NCI-H446 treated with DMSO at 0.1 percent for 48 hours (cell line): ENCODE measurements around the gene USP47.

Source experiments
- DNase-seq: peaks from one replicate; lab custom pipeline; 2025; lab: John Stamatoyannopoulos, UW

USP47 gene, protein sequence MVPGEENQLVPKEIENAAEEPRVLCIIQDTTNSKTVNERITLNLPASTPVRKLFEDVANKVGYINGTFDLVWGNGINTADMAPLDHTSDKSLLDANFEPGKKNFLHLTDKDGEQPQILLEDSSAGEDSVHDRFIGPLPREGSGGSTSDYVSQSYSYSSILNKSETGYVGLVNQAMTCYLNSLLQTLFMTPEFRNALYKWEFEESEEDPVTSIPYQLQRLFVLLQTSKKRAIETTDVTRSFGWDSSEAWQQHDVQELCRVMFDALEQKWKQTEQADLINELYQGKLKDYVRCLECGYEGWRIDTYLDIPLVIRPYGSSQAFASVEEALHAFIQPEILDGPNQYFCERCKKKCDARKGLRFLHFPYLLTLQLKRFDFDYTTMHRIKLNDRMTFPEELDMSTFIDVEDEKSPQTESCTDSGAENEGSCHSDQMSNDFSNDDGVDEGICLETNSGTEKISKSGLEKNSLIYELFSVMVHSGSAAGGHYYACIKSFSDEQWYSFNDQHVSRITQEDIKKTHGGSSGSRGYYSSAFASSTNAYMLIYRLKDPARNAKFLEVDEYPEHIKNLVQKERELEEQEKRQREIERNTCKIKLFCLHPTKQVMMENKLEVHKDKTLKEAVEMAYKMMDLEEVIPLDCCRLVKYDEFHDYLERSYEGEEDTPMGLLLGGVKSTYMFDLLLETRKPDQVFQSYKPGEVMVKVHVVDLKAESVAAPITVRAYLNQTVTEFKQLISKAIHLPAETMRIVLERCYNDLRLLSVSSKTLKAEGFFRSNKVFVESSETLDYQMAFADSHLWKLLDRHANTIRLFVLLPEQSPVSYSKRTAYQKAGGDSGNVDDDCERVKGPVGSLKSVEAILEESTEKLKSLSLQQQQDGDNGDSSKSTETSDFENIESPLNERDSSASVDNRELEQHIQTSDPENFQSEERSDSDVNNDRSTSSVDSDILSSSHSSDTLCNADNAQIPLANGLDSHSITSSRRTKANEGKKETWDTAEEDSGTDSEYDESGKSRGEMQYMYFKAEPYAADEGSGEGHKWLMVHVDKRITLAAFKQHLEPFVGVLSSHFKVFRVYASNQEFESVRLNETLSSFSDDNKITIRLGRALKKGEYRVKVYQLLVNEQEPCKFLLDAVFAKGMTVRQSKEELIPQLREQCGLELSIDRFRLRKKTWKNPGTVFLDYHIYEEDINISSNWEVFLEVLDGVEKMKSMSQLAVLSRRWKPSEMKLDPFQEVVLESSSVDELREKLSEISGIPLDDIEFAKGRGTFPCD (N-terminal part only)

DNA sequence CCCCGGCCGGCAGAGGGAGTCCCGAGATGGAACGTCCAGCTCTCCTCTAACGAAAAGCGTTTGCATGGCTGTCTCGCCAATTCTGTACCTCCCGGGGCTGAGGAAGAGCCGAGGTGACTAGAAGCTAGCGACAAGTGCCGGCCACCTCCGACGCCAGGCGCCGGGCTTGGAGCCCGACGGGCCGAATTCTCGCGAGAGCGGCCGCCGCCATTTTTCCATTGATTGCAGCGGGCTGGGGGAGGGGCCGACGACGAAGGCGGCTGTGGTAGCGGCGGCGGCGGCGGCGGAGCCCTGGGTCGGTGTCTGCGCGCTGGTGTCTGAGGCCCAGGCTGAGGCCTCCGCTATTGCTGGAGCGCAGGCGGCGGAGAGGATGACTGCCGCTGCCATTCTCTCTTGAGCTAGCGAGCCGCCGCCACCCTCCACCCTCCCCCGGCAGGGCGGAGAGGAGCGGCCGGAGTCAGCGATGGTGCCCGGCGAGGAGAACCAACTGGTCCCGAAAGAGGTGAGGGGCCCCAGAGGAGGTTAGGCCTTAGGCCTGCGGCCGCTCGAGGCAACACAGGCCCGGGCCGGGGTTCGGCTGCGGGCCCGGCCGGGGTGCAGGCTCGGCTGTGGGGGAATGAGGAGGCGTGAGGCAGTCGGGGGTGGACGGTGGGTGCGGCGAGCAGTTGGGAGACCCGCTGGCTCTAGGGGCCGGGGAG lies at the start of gene USP47:
TSS of gene USP47 (plus strand) at position 250 of the 698 bp plus-strand sequence. CDS start at position 464, 214 bp downstream.
- peak; percentile 75 for DNase-seq

DNA sequence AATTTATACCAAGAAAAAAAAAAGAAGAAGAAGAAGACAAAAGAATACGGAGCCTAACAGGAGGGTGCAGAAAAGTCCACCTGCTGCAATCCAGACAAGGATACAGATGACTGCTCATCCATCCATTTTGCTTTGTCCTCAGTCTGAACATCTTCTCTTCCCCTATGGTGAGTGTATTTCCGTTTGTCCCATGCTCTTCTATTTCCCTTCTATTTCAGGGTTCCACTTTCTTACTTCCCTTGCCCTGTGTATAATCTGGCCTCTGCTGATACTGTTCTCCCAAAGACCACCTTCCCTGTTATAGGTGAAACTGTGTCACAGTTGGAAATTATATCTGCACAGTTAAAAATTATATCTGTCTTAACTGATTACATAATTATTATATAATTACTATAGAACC lies 48.7 kb upstream of the USP47 start:
- no peak for DNase-seq

GRCh38 chr11:11798586-11799438 lies 43.0 kb upstream of the USP47 start:
- no peak for DNase-seq

- no peak for DNase-seq
Observed at GRCh38 chr11:11805228-11805627, 36.5 kb upstream of the USP47 start.

- no peak for DNase-seq
Observed at GRCh38 chr11:11806074-11806473, 35.7 kb upstream of the USP47 start.

DNA sequence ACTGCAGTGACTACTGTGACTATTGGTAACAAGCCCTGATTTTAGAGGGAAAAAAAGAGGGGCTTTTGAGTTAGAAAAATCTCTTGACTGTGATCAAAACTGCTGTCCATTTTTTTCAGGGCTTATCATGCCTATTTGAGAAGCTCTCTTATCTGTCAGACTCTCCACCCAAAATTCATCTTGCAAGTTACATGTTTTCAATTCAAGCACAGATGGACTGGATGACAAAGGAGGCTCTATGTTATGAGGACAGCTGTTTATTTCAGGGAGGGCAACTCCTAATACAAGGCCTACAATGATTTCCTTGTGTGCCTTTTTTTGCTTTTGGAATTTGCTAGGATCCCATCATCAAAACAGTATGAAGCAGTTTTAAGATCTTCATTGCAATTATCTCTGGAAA lies 35.2 kb upstream of the USP47 start:
- DNase-seq: no peak

DNA sequence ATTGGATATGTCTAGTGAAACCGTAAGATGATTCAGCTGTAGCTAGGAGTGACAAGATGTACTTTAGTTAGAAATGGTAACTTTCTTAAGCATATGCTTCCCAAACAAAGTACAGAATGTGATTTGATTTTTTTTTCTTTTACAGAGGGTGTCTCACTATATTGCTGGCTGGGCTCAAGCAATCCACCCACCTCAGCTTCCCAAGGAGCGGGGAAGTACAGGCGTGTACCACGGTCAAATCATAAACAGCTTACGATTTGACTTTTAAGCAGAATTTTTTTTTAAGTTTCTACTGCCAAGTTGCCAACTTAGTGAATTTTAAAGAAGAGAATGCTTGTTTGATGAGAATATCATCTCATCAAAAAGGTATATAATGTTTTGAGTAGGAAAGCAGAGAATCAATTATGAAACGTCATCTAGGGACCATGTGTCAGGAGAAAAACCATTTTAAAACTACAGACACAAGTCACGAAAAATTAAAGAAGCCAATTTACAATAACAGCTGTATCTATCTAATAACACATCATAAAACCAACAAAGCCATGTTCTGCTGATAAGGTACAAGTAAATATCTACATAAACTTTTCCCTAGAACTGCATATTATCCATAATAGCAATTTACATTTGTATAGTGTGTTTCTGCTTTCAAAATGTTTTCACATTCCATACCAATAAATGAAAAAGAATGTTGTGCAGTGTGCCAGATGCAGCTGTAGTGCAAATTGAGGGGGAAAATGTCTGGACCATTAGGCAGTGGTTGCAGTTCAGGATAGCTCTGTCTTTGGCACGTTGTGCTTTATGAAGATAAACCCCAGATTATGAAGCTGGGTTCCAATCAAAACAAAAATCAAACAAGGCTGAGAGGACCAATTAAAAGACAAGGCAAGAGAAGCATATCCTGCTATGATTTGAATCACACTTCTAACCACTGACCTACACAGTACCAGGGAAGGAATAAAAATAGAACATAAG lies 33.7 kb upstream of the USP47 start:
- DNase-seq: no peak

DNA sequence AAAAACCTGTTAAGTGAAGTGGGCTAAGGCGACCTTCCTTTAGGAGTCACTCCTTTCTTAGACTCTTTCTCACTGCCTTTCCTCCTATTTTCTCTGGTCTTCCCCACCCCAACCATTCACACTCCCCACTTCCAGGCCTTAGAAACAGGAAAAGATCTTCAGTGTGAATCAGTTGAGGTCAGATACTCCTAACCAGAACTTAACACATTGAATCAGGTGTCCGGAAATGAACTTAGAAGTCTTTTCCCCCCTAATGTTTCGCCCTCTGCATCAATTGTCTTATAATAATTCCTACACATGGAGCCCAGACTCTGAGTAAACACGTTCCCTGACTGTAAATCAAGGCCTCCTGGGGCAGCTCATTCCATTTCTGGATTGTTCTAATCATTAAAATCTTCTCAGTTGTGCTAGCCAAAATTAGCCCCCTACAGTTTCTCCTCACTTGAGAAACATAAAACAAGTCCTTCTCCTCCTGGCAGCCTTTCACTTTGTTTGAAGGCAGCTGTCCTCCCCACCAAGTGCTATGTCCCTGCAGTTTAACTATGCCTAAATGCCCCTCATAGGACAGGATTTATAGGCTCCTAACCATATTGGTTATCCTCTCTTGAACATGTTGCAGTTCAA lies 32.7 kb upstream of the USP47 start:
- DNase-seq: no peak

GRCh38 chr11:11810764-11811726 lies 30.7 kb upstream of the USP47 start:
- DNase-seq: no peak

GRCh38 chr11:11813288-11813962 lies 28.3 kb upstream of the USP47 start:
- DNase-seq: no peak

DNA sequence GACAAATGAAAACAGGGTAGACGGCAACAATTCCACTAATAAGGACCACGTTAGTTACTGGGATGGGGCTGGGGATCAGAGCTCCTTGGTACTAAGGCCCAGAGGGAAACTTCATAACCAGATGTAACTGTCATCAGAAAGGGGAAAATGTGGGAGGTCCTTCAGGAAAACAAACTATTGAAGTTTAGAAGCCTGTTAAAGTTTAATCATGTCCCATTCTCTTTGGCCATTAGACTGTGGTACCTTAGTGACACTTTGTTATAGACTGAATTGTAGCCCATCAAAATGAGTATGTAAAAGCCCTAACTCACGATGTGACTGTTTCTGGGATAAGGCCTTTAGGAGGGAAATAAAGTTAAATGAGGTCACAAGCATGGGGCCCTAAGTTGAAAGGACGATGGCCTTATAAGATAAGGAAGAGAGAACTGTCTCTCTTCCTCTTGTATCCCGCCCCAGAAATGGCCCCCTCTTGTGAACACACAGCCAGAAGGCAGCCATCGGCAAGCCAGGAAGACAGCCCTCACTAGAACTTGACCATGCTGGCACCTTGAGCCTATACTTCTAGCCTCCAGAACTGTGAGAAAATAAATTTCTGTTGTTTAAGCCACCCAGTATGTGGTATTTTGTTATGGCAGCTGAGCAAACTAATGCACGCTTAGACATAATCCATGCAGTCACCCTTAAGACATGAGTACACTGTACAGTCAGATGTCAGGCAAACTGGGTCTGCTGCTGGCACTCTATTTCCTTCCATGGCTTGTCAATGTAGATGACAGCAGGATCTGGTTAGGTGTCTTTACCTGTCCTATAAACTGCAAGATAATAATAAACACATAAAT lies 26.9 kb upstream of the USP47 start:
- no peak for DNase-seq

- DNase-seq: no peak
Observed at GRCh38 chr11:11816511-11817314, 25.1 kb upstream of the USP47 start.

GRCh38 chr11:11817957-11818356 lies 23.8 kb upstream of the USP47 start:
- DNase-seq: no peak

DNA sequence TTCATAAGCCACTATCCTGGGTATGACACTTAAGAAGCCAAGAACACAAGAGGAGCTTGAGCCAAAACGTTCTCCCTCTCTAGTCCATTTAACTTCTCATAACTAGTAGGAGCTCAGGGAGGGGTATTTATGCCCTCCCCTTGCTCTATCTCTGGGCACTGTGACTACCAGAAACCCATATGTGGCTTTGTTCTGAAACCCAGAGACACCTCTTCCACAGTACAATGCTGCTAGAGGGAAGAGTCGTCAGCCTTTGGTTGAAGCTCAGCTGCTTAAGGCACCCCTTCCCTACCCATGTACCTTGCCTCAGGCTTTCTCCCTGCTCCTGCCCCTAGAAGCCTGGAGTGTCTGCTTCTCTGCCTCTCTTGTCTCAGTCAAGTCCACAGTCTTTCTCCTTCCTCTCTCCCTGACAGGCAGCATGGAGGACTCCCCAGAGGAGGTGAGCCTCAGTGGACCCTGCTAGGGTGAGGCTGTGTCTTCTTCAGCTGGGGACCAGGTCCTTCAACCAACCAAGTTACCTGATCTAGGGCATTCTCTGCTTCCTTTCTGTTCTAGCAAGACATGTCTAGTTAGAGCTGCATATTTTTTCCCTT lies 23.1 kb upstream of the USP47 start:
- DNase-seq: no peak

DNA sequence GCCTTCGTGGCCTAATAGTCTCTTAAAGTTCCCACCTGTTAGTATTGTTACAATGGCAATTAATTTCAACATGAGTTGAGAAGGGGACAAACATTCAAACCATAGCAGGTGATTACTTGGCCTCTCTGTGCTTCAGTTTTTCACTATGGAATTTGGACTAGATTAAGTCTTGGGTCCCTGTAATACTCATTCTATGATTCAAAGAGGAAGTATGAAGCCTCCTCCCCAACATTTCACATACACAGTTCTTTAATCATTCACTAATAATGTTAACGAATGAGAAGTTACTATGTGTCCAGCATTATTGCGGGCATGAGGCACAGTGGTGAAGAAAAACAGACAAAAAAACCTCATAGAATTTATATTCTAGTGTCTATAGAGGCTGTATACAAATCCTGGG lies 19.9 kb upstream of the USP47 start:
- no peak for DNase-seq
